Fibroblast of lung (primary cell): ENCODE data around the gene GRK3.

Source experiments
- EZH2 ChIP-seq: IDR thresholded peaks from 2 replicates; pipeline ENCODE4 v1.5.1; 2012; ENCODE audit warnings: low read length, control low read depth, mild to moderate bottlenecking; ENCODE audit errors: missing control alignments
- TF ChIP-seq, protein P1 (sequence below), 2 donors: IDR thresholded peaks in 1 of 2; conservative IDR thresholded peaks in 1 of 2; 1 replicate in 1 of 2; 2 replicates in 1 of 2; pipeline ENCODE4 v1.5.1; 2011 to 2012; ENCODE audit warnings: low read length in 2 of 2, control low read depth in 1 of 2, inconsistent platforms in 1 of 2, low read depth in 1 of 2, mild to moderate bottlenecking in 1 of 2

- TF ChIP-seq, protein P1, sequence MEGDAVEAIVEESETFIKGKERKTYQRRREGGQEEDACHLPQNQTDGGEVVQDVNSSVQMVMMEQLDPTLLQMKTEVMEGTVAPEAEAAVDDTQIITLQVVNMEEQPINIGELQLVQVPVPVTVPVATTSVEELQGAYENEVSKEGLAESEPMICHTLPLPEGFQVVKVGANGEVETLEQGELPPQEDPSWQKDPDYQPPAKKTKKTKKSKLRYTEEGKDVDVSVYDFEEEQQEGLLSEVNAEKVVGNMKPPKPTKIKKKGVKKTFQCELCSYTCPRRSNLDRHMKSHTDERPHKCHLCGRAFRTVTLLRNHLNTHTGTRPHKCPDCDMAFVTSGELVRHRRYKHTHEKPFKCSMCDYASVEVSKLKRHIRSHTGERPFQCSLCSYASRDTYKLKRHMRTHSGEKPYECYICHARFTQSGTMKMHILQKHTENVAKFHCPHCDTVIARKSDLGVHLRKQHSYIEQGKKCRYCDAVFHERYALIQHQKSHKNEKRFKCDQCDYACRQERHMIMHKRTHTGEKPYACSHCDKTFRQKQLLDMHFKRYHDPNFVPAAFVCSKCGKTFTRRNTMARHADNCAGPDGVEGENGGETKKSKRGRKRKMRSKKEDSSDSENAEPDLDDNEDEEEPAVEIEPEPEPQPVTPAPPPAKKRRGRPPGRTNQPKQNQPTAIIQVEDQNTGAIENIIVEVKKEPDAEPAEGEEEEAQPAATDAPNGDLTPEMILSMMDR (conservative IDR thresholded peaks at IDR 0.05 in 1 of 2, IDR thresholded peaks at IDR 0.05 in 1 of 2; ENCODE audit: low read depth in 1 of 2, low read length in 2 of 2), result no peak
- TF ChIP-seq EZH2, result no peak
These were observed 181.0 kb downstream of the GRK3 start for GRCh38 chr22:25745341-25746011.
